Nephron (organoid): Measurements from ENCODE around the gene DHRS1.
"Not testable (repeated sequence)": the region's sequence is repeated elsewhere in the genome, so short reads cannot be mapped to it uniquely, and the experiment has no call there.

ENCODE experiments used
- H3K27ac Mint-ChIP-seq, 3 experiments: 2 replicates each; pipeline ENCODE4 v1.8.0; 2020; ENCODE audit warnings: mixed read lengths in 3 of 3, mild to moderate bottlenecking in 2 of 3, moderate library complexity in 1 of 3
- H3K27me3 Mint-ChIP-seq: 2 replicates; pipeline ENCODE4 v1.8.0; 2021; ENCODE audit warnings: low read depth, mild to moderate bottlenecking, moderate library complexity, mixed read lengths
- H3K36me3 Mint-ChIP-seq: 2 replicates; pipeline ENCODE4 v1.8.0; 2020; ENCODE audit warnings: low read depth, mixed read lengths
- H3K4me1 Mint-ChIP-seq: 2 replicates; pipeline ENCODE4 v1.8.0; 2020; ENCODE audit warnings: mixed read lengths
- H3K4me3 Mint-ChIP-seq, 3 experiments: 2 replicates each; pipeline ENCODE4 v1.8.0; 2020; ENCODE audit warnings: mild to moderate bottlenecking in 3 of 3, mixed read lengths in 3 of 3, moderate library complexity in 2 of 3
- H3K9me3 Mint-ChIP-seq: 2 replicates; pipeline ENCODE4 v1.8.0; 2020; ENCODE audit warnings: mixed read lengths
- CTCF ChIP-seq, 3 experiments: fragments of 200-600 bp; sonication (generic); IDR thresholded peaks; one replicate each; pipeline ENCODE4 v1.5.0; 2021; ENCODE audit warnings: antibody characterized with exemption in 3 of 3; ENCODE audit not compliant: unreplicated experiment in 3 of 3

DHRS1 gene

GRCh38 chr14:24246765-24247212 is 52.8 kb downstream of the DHRS1 start:
- Mint-ChIP-seq H3K36me3 (no peaks in the 10 kb centered on the region), H3K9me3 (no peaks in the 10 kb centered on the region), H3K4me1 (peaks cover 17% of the 10 kb centered on the region), H3K27me3 (no peaks in the 10 kb centered on the region), H3K4me3 (peak overlapping the region in 1 of 3 experiments; percentile 47), H3K27ac (no peak overlapping the region)
- no peak for TF ChIP-seq CTCF (IDR thresholded peaks at IDR 0.05; ENCODE audit: unreplicated experiment in 3 of 3)

GRCh38 chr14:24245350-24245749 is 54.2 kb downstream of the DHRS1 start:
- H3K36me3 Mint-ChIP-seq, H3K27me3 Mint-ChIP-seq, H3K9me3 Mint-ChIP-seq: not testable (repeated sequence)
- peaks cover 21% of the 10 kb centered on the region for H3K4me1 Mint-ChIP-seq
- peak overlapping the region in 1 of 3 experiments; percentile 68 for H3K27ac Mint-ChIP-seq
- H3K4me3 Mint-ChIP-seq = peak overlapping the region in 1 of 3 experiments; percentile 77

- Mint-ChIP-seq H3K27me3 (no peaks in the 10 kb centered on the region), H3K27ac (peak overlapping the region; percentile 99 to 100 (median 99)), H3K36me3 (peaks cover 21% of the 10 kb centered on the region), H3K4me1 (peaks cover 39% of the 10 kb centered on the region), H3K9me3 (no peaks in the 10 kb centered on the region), H3K4me3 (peak overlapping the region; percentile 89 to 99 (median 91))
- TF ChIP-seq CTCF (IDR thresholded peaks at IDR 0.05; ENCODE audit: unreplicated experiment in 3 of 3) = no peak
These were observed 56.2 kb downstream of the DHRS1 start for GRCh38 chr14:24243336-24243836.

- TF ChIP-seq CTCF (IDR thresholded peaks at IDR 0.05; ENCODE audit: unreplicated experiment in 3 of 3) = peak; percentile 41 to 59 (median 42)
- Mint-ChIP-seq H3K4me1 (peaks cover 39% of the 10 kb centered on the region), H3K36me3 (peaks cover 35% of the 10 kb centered on the region), H3K9me3 (no peaks in the 10 kb centered on the region), H3K27me3 (no peaks in the 10 kb centered on the region), H3K4me3 (peak overlapping the region; percentile 89 to 99 (median 91)), H3K27ac (peak overlapping the region; percentile 99 to 100 (median 99))
These were observed 57.6 kb downstream of the DHRS1 start for GRCh38 chr14:24241829-24242443.
